GM23248 (cell line): Measurements from ENCODE around the gene CFAP119. TPM values are rescaled to one million over a fixed set of nuclear protein-coding genes. Genes with fewer than 3 reads are reported as not detected.

Source experiments
- DNase-seq: peaks from one replicate; pipeline ENCODE4 v3.0.0-alpha.2; 2015
- H2AFZ ChIP-seq: fragments of 200-600 bp; sonication (generic); 2 replicates; pipeline ENCODE4 v1.6.1; 2016; ENCODE audit warnings: antibody characterized with exemption
- H3F3A ChIP-seq: fragments of 200-600 bp; sonication (generic); 2 replicates; pipeline ENCODE4 v1.6.1; 2016; ENCODE audit warnings: mild to moderate bottlenecking, antibody characterized with exemption, mixed run types; ENCODE audit not compliant: insufficient read depth
- H3K27ac ChIP-seq: fragments of 200-600 bp; sonication (generic); 2 replicates; pipeline ENCODE4 v1.5.1; 2016; ENCODE audit warnings: mild to moderate bottlenecking
- H3K27me3 ChIP-seq: fragments of 200-600 bp; sonication (generic); replicated peaks from 2 replicates; pipeline ENCODE4 v1.6.1; 2016; ENCODE audit warnings: mild to moderate bottlenecking; ENCODE audit not compliant: insufficient read depth
- H3K36me3 ChIP-seq: fragments of 200-600 bp; sonication (generic); 2 replicates; pipeline ENCODE4 v1.6.1; 2016; ENCODE audit warnings: low read depth, mild to moderate bottlenecking
- H3K4me1 ChIP-seq: fragments of 200-600 bp; sonication (generic); 2 replicates; pipeline ENCODE4 v1.6.1; 2016; ENCODE audit warnings: mild to moderate bottlenecking; ENCODE audit not compliant: insufficient read depth
- H3K4me2 ChIP-seq: fragments of 200-600 bp; sonication (generic); one replicate; pipeline ENCODE4 v1.6.1; 2016; ENCODE audit warnings: mild to moderate bottlenecking; ENCODE audit not compliant: unreplicated experiment
- H3K4me3 ChIP-seq: fragments of 200-600 bp; sonication (generic); 2 replicates; pipeline ENCODE4 v1.5.1; 2016; ENCODE audit warnings: mild to moderate bottlenecking
- H3K79me2 ChIP-seq: fragments of 200-600 bp; sonication (generic); 2 replicates; pipeline ENCODE4 v1.6.1; 2016; ENCODE audit warnings: mild to moderate bottlenecking; ENCODE audit not compliant: insufficient read depth
- H3K9ac ChIP-seq: fragments of 200-600 bp; sonication (generic); 2 replicates; pipeline ENCODE4 v1.6.1; 2016; ENCODE audit warnings: mild to moderate bottlenecking
- H3K9me2 ChIP-seq: fragments of 200-600 bp; sonication (generic); 2 replicates; pipeline ENCODE4 v1.6.1; 2016; ENCODE audit warnings: mixed run types, mild to moderate bottlenecking, moderate library complexity; ENCODE audit not compliant: insufficient read depth
- H3K9me3 ChIP-seq: fragments of 200-600 bp; sonication (generic); one replicate; pipeline ENCODE4 v1.6.1; 2017; ENCODE audit warnings: low read depth
- H4K20me1 ChIP-seq: fragments of 200-600 bp; sonication (generic); 2 replicates; pipeline ENCODE4 v1.6.0; 2016; ENCODE audit not compliant: insufficient read depth
- EZH2 ChIP-seq: fragments of 200-600 bp; sonication (generic); IDR thresholded peaks from 2 replicates; pipeline ENCODE4 v1.6.1; 2018; ENCODE audit warnings: antibody characterized with exemption, mild to moderate bottlenecking; ENCODE audit not compliant: insufficient read depth, poor library complexity, severe bottlenecking
- EZH2phosphoT487 ChIP-seq: fragments of 200-600 bp; sonication (generic); IDR thresholded peaks from 2 replicates; pipeline ENCODE4 v1.6.1; 2018; ENCODE audit warnings: antibody characterized with exemption, moderate library complexity, mild to moderate bottlenecking, low read depth; ENCODE audit not compliant: insufficient read depth
- WGBS, 2 experiments: methylation state at CpG; one replicate each; pipeline ENCODE4 v1.1.6; 2015 to 2017; ENCODE audit warnings: low lambda C conversion rate in 2 of 2, low coverage in 1 of 2; ENCODE audit errors: missing lambda C conversion rate in 2 of 2; 5-methylcytosine and 5-hydroxymethylcytosine counted together
- in situ Hi-C: fragments of 300-500 bp; cut with MboI; formaldehyde crosslinking; loops from 2 replicates; pipeline ENCODE4 v1.15.0; 2020
- polyA plus RNA-seq: library from polyadenylated mRNA; unstranded; fragments of >200 nt; fragmentation: Nextera tagmentation; extraction: Ambion mirVana; gene quantifications from 2 replicates; pipeline ENCODE4 v1.2.1, GENCODE V29; 2016
- total RNA-seq: library from RNA; depleted of rRNA; stranded (reverse); fragments of >200 nt; shearing (Covaris generic); gene quantifications from 2 replicates; pipeline ENCODE4 v1.2.3, GENCODE V29; 2014

CFAP119 gene
- total and polyA plus RNA-seq, 2 experiments from 2014 or later: 2.7 to 4.6 TPM

- no peak overlapping the region for H3K4me3 ChIP-seq
- H3K27me3 ChIP-seq: no peaks in the 10 kb centered on the region
- no peak overlapping the region for H3K27ac ChIP-seq
- 96 to 98% methylated on average over 6 of the region's 6 CpGs for WGBS, 2 experiments
- peaks cover 55% of the 10 kb centered on the region for H3K36me3 ChIP-seq
- H2AFZ ChIP-seq: no peak overlapping the region
- no peak for DNase-seq
- no peak for TF ChIP-seq EZH2phosphoT487
- TF ChIP-seq EZH2: no peak
- H3K9me3 ChIP-seq: no peaks in the 10 kb centered on the region
- peaks cover 63% of the 10 kb centered on the region for H3K79me2 ChIP-seq
- H3K4me2 ChIP-seq: no peak overlapping the region
- no peaks in the 10 kb centered on the region for H3K4me1 ChIP-seq
- H3F3A ChIP-seq: 0 out of 2 replicates have a peak, but pooled peaks cover 5% of the 10 kb centered on the region
- H3K9me2 ChIP-seq: no peaks in the 10 kb centered on the region
- H3K9ac ChIP-seq: no peak overlapping the region
- no peaks in the 10 kb centered on the region for H4K20me1 ChIP-seq
- in situ Hi-C loops: no loop called here
Measured at GRCh38 chr16:30728321-30728720, 33.5 kb downstream of the CFAP119 start.

- no peak overlapping the region for H2AFZ ChIP-seq
- no peak overlapping the region for H3K9ac ChIP-seq
- H3K4me1 ChIP-seq: no peaks in the 10 kb centered on the region
- H4K20me1 ChIP-seq: no peaks in the 10 kb centered on the region
- peaks cover 10% of the 10 kb centered on the region for H3F3A ChIP-seq
- no peak for TF ChIP-seq EZH2phosphoT487
- peaks cover 84% of the 10 kb centered on the region for H3K79me2 ChIP-seq
- peaks cover 62% of the 10 kb centered on the region for H3K36me3 ChIP-seq
- H3K27ac ChIP-seq: no peak overlapping the region
- H3K9me2 ChIP-seq: no peaks in the 10 kb centered on the region
- in situ Hi-C loops: no loop called here
- no peak for DNase-seq
- no peak overlapping the region for H3K4me2 ChIP-seq
- H3K4me3 ChIP-seq: no peak overlapping the region
- 99 to 100% methylated on average over 3 of the region's 3 CpGs for WGBS, 2 experiments
- H3K27me3 ChIP-seq: no peaks in the 10 kb centered on the region
- no peaks in the 10 kb centered on the region for H3K9me3 ChIP-seq
Measured at GRCh38 chr16:30725418-30725792, 36.5 kb downstream of the CFAP119 start.

- 0 out of 2 replicates have a peak, but pooled peaks cover 3% of the 10 kb centered on the region for H4K20me1 ChIP-seq
- H3F3A ChIP-seq: peaks cover 10% of the 10 kb centered on the region
- no peak overlapping the region for H3K4me3 ChIP-seq
- no peaks in the 10 kb centered on the region for H3K9me3 ChIP-seq
- no peak overlapping the region for H3K4me2 ChIP-seq
- no peak overlapping the region for H2AFZ ChIP-seq
- H3K9ac ChIP-seq: no peak overlapping the region
- WGBS, 2 experiments: 69 to 75% methylated on average over 20 to 23 of the region's 23 CpGs
- peaks cover 86% of the 10 kb centered on the region for H3K79me2 ChIP-seq
- H3K27ac ChIP-seq: no peak overlapping the region
- TF ChIP-seq EZH2phosphoT487: no peak
- TF ChIP-seq EZH2: no peak
- in situ Hi-C loops: no loop called here
- no peaks in the 10 kb centered on the region for H3K9me2 ChIP-seq
- H3K36me3 ChIP-seq: peaks cover 62% of the 10 kb centered on the region
- no peaks in the 10 kb centered on the region for H3K4me1 ChIP-seq
- H3K27me3 ChIP-seq: no peaks in the 10 kb centered on the region
- DNase-seq: no peak
Measured at GRCh38 chr16:30724641-30725417, 37.0 kb downstream of the CFAP119 start.

DNA sequence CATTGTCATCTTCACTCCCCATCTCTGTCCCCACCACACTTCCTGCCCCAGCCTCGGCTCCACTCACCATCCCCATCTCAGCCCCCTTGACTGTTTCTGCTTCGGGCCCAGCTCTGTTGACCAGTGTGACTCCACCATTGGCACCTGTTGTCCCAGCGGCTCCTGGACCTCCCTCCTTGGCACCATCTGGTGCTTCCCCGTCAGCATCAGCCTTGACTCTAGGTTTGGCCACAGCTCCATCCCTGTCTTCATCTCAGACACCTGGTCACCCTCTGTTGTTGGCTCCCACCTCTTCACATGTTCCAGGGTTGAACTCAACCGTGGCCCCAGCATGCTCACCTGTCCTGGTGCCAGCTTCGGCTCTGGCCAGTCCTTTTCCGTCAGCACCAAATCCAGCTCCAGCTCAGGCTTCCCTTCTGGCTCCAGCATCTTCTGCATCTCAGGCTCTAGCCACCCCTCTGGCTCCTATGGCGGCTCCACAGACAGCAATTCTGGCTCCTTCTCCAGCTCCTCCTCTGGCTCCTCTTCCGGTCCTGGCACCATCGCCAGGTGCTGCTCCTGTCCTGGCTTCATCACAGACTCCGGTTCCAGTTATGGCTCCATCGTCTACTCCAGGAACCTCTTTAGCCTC is 38.0 kb downstream of the CFAP119 start:
- WGBS, 2 experiments: 97 to 99% methylated on average over 12 of the region's 12 CpGs
- H4K20me1 ChIP-seq: 0 out of 2 replicates have a peak, but pooled peaks cover 8% of the 10 kb centered on the region
- no peak overlapping the region for H3K27ac ChIP-seq
- no peak for DNase-seq
- peaks cover 86% of the 10 kb centered on the region for H3K79me2 ChIP-seq
- no peaks in the 10 kb centered on the region for H3K27me3 ChIP-seq
- H3K36me3 ChIP-seq: peaks cover 59% of the 10 kb centered on the region
- no peak overlapping the region for H3K4me3 ChIP-seq
- TF ChIP-seq EZH2 (no peak), EZH2phosphoT487 (no peak)
- no peaks in the 10 kb centered on the region for H3K4me1 ChIP-seq
- H3K9me3 ChIP-seq: no peaks in the 10 kb centered on the region
- H3K9ac ChIP-seq: no peak overlapping the region
- in situ Hi-C loops: no loop called here
- H3K4me2 ChIP-seq: no peak overlapping the region
- no peaks in the 10 kb centered on the region for H3K9me2 ChIP-seq
- H2AFZ ChIP-seq: no peak overlapping the region
- H3F3A ChIP-seq: peaks cover 10% of the 10 kb centered on the region
